HG02571 (cell line): ENCODE results near the gene SHISA6.

Experiments
- ATAC-seq: cut with Tn5 transposase; IDR thresholded peaks from one replicate; pipeline ENCODE4 v1.9.1; 2021; ENCODE audit warnings: mild to moderate bottlenecking, moderate library complexity; ENCODE audit not compliant: unreplicated experiment

SHISA6 gene

DNA sequence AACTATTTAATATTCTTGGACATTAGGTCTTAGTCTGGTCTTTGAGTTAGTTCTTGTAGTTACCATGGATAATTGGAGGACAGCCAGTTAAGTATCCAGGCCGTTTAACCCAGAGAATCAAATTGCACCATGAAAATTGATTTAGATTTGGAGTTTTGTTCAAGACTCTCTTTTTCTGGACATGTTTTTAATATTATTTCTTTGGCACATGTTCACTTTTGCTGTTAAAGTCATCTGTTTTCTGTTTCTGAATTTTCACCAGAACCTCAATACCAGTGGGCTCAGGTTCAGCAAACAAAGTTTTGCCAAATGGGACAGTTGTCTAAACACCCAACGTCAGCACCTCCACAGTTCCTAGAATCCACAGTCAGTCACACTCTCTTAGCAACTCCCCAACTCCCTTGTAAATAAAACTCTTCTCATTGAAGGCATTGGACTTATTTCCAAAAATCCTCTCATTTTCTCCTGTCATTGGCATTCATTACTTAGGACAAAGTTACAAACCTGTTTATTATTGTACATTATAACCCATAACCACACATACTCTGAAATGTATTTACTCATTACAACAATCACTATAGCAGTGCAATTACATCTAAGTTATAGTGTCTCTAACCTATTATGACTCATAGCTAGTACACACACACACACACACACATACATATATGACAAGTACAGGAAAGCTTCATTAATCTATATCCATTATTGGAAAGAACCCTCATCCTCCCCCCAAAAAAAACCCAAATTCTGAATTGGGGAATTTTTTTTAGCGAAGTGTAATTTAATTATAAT lies 323.8 kb downstream of the SHISA6 start:
- ATAC-seq, result no peak

DNA sequence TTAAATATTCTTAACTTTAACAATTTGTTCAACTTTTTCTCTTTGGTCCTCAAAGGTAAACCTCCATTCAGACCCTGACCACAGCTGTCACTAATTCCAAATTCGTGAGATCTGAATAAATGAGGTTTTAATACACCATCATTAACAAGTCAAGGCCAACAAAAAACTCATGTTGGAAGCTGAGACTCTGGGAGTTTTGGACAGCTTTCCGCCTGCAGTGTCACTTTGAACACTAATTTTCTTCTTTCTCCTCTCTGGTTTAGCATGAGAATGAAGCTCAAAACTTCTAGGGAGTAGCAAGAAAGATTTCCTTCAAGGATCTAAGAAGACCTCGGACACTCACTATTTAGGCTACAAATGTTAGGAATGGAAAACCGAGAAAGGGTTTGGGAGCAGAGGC lies 324.6 kb downstream of the SHISA6 start:
- ATAC-seq, result no peak

DNA sequence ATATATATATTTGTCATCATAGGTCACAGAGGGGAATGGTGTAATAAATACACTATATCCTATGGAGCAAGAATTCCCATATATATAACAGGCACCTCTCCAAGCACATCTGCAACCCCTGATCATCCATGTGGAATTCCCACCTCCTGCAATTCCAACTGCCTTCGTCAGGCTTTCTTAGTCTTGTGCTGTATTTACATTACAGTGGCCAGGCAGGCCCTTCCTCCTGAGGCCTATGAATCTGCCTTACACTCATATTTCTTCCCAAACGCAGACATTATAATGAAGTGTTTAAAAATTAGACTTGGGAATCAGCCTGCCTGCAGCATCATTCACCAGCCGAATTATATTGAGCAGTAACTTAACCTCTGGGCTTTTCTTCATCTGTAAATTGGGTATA lies 338.0 kb downstream of the SHISA6 start:
- no peak for ATAC-seq

DNA sequence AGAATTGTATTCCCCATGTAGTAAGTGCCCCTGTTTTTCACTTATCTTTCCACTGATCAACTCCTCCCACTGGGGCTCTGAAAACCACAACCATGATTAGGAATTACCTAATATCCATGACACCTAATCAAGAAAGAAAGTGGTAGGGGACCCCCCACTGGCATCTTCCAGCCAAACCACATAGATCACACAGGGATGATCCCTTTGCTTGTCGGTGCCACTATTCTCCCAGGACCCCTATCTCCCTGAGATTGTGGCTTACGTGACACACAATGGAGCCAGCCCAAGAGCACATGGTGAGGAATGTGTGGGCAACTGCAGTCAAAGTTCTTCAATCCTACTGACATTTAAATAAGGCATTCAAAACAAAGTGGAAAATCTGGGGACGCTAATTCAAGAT lies 339.7 kb downstream of the SHISA6 start:
- no peak for ATAC-seq

DNA sequence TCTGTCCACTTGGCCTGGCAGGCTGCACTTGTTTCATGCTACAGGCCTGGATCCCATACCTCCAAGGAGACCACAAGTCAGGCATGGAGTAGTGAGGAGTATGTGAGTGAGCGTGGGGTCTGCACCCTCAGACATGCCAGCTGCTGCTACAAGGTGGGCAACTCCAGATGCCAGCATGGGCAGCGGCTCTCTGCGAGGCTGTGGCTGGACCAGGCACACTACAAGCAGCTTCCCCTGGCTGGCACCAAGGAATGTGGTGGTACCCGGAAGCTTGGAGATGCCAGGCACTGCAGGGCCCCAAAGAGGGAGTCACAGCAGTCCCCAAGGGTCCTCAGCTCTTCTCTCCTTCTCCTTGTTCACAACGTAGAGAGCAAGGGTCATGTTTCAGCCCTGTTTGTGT lies 341.2 kb downstream of the SHISA6 start:
- ATAC-seq, result no peak

DNA sequence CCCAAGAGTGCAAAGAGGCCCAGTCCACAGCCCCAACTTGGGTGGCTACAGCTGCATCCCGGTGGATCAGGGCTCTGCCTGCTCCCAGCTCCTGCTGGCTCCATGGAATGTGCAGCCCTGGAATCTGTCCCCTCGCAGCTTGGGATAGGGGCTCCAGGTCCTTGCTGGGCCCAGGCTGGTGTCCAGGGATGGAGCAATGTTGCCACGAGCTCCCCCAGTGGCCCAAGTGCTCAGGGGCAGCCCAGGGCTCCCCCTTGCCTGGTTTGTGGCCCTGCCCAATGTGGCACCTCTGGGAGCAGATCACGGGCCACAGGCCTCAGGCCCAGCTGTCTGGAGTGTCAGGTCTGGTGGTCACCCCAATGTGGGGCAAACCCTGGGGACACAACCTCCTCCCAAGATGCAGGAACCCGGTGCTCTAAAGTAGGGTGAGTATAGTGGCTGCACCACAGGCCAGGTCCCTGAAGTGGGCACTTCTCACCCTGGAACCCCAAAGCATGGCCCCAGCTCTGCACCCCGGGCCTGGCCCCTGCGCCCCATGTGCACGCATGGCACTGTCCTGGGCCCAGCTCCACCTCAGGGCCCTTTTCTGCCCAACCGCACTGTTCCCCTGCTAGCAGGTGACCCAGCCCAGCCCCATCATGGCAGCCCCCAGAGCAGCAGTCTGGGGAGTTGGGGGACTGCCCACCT lies 342.4 kb downstream of the SHISA6 start:
- no peak for ATAC-seq

DNA sequence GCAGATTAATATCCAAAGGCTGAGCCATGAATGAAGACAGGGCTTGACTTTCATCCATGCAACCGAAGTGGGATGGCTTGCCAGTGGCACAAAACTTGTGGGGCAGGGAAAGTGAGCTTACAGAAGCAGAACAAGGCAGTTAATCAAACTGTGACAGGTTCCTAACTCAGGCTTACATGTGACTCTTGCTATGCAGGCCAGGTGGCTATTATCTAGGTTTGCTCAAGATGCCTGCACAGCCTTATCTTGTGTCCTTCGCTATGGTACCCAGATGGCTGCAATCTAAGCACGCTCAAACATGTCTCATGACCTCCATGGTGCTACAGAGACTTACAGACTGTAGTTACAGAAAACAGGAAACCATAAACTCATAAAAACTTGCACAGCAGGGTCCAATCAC lies 348.7 kb downstream of the SHISA6 start:
- ATAC-seq, result no peak

DNA sequence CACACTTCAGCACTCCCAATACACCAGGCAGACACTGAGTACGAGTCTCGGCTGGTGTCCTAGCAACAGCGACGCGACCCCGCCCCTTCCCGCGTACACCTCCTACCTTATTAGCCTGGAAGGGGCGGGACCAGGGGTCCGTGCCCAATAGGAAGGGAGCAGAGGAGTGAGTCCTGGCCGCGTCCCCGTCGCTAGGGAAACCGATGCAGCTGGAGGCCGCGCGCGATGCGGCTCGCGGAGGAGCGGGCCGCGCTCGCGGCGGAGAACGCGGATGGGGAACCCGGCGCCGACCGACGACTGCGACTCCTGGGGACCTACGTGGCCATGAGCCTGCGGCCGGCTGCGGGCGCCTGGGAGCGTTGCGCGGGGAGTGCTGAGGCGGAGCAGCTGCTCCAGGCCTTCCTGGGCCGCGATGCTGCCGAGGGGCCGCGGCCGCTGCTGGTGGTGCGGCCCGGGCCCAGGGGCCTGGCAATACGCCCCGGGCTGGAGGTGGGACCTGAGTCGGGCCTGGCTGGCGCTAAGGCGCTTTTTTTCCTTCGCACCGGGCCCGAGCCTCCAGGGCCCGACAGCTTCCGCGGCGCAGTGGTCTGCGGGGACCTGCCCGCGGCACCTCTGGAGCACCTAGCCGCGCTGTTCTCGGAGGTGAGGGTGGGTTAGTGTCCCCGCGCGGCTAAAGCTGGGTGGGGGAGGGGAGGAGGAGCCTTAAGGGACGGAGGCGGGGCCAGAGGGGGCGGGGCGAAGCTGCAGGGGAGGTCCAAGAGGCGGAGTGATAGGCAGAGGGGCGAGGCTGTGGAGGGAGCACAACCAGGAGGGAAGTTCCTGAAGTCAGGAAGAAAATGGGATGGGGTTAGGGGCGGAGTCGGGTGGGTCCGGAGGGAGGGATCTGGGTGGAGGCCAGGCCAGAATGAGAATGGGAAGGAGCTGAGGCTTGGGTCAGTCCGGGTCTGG lies 357.5 kb downstream of the SHISA6 start, which contains the start of gene DNAH9:
Gene DNAH9, plus strand, starts transcription at position 197 of the 948 bp plus-strand sequence. Its CDS starts 29 bp downstream, at position 226.
- ATAC-seq, result no peak

DNA sequence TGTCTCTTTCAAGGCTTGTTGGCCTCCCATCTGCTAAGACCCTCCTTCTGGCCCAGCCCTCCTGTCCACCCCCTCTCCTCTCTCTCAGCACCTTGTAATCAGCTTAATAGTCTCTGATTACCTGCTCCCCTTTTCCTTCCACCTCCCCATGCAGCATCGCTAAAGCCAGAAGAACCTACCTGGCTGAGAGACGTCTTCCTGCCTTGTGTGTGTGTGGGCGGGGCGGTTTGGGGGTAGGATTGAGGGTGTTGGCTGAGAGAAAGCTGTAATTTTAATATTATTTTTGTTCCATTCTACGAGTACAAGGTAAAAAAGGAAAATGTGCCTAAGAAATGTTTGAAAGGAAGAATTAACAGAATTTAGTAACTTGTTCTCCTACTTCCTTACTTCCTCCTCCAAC lies 360.6 kb downstream of the SHISA6 start:
- ATAC-seq, result no peak

DNA sequence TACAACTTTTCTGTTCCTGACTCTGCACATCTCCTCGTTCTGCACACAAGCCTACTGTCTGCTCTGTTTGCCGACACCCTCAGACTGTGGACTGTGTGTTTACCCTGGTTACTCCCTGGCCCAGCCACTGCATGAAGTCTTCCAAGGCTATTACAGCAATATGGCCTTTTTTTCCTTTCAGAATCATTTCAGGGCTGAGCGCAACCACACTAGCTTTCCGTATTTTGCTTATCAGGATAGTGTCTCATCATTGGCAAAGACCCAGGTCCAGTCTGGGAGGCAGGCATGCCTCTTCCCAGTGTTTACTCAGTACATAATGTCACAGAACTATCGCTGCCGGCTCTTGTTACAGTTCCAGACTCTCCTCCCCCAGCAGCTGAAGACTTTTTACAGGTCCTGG lies 367.4 kb downstream of the SHISA6 start:
- ATAC-seq, result no peak

DNA sequence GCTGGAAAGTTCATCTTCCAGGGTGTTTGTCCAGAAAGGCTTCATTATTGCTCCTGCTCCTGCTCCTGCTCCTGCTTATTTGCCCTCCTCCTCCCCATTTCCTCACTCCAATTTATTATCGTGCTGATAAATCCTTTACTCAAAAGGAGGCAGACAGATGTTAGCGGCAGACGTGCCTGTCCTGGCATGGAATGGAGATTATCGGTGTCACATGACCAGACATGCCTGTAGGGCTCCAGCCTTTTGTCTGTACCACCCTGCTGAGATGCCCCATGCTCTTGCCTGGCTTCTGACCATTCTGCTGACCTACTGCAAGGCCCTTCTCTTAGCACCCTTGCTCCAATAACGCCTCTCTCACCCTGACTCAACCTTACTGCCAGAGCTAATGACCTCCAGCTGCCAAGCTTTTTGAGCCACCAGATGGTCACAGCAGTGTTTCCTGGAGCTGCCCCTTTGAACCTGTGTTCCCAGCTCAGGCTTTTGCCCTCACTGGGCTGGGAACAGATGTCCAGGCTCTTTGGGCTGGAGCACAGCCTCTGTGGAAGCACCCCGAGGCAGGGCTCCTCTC lies 370.1 kb downstream of the SHISA6 start:
- no peak for ATAC-seq

DNA sequence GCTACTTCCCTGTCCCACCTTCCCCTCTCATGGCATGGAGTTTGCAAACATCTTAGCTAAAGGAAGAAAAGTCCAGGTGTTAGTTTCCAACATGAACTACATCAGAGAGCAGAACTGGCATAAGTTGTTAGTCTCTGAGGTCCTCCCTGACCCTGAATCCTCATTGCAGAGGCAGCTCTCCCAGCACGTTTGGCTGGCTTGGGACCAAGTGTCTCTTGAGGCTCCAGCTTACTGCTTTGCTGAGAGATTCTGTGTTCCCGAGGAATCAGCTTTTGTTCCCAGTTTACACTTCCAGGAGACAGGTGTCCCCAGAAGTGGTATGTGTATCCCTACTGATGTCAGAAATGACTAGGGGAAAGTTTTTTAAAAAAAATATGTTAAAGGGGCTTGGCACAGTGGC lies 371.9 kb downstream of the SHISA6 start:
- no peak for ATAC-seq
